GM19372 (cell line): ENCODE results near the gene FAM114A1.
"Not testable (repeated sequence)": the region's sequence is repeated elsewhere in the genome, so short reads cannot be mapped to it uniquely, and the experiment has no call there.

Source experiments
- ATAC-seq: cut with Tn5 transposase; IDR thresholded peaks from one replicate; pipeline ENCODE4 v1.9.1; 2021; ENCODE audit warnings: mild to moderate bottlenecking, low read depth, moderate library complexity; ENCODE audit not compliant: unreplicated experiment

The FAM114A1 gene

GRCh38 chr4:38958453-38959190 is 91.0 kb downstream of the FAM114A1 start:
- no peak for ATAC-seq

- ATAC-seq: not testable (repeated sequence)
Observed at GRCh38 chr4:38959248-38959647, 91.6 kb downstream of the FAM114A1 start.

- ATAC-seq: no peak
Observed at GRCh38 chr4:38964942-38965775, 97.6 kb downstream of the FAM114A1 start.

GRCh38 chr4:38965866-38966265 is 98.3 kb downstream of the FAM114A1 start:
- no peak for ATAC-seq

- no peak for ATAC-seq
Observed at GRCh38 chr4:38967260-38968095, 99.9 kb downstream of the FAM114A1 start.

- ATAC-seq: no peak
Observed at GRCh38 chr4:38968668-38969067, 101.1 kb downstream of the FAM114A1 start.

GRCh38 chr4:38976308-38976707 is 108.7 kb downstream of the FAM114A1 start:
- ATAC-seq: no peak

- no peak for ATAC-seq
Observed at GRCh38 chr4:38979081-38979480, 111.5 kb downstream of the FAM114A1 start.

GRCh38 chr4:38979511-38980230 is 112.1 kb downstream of the FAM114A1 start:
- no peak for ATAC-seq

GRCh38 chr4:38980903-38981676 is 113.5 kb downstream of the FAM114A1 start:
- no peak for ATAC-seq

- no peak for ATAC-seq
Observed at GRCh38 chr4:38982361-38983095, 114.9 kb downstream of the FAM114A1 start.

- no peak for ATAC-seq
Observed at GRCh38 chr4:38983291-38983690, 115.7 kb downstream of the FAM114A1 start.

- no peak for ATAC-seq
Observed at GRCh38 chr4:38983787-38984598, 116.4 kb downstream of the FAM114A1 start.

- ATAC-seq: no peak
Observed at GRCh38 chr4:38985410-38986100, 117.9 kb downstream of the FAM114A1 start.

GRCh38 chr4:38987491-38987890 is 119.9 kb downstream of the FAM114A1 start:
- ATAC-seq: no peak

GRCh38 chr4:38988353-38988752 is 120.7 kb downstream of the FAM114A1 start:
- not testable (repeated sequence) for ATAC-seq

- ATAC-seq: no peak
Observed at GRCh38 chr4:38989487-38989886, 121.9 kb downstream of the FAM114A1 start.
